HG03039 (cell line): ENCODE data around the gene GRAPL.
"Not testable (repeated sequence)": the region's sequence is repeated elsewhere in the genome, so short reads cannot be mapped to it uniquely, and the experiment has no call there.

Experiments
- ATAC-seq: cut with Tn5 transposase; IDR thresholded peaks from one replicate; pipeline ENCODE4 v1.9.1; 2021; ENCODE audit warnings: mild to moderate bottlenecking, moderate library complexity; ENCODE audit not compliant: unreplicated experiment

GRAPL gene

DNA sequence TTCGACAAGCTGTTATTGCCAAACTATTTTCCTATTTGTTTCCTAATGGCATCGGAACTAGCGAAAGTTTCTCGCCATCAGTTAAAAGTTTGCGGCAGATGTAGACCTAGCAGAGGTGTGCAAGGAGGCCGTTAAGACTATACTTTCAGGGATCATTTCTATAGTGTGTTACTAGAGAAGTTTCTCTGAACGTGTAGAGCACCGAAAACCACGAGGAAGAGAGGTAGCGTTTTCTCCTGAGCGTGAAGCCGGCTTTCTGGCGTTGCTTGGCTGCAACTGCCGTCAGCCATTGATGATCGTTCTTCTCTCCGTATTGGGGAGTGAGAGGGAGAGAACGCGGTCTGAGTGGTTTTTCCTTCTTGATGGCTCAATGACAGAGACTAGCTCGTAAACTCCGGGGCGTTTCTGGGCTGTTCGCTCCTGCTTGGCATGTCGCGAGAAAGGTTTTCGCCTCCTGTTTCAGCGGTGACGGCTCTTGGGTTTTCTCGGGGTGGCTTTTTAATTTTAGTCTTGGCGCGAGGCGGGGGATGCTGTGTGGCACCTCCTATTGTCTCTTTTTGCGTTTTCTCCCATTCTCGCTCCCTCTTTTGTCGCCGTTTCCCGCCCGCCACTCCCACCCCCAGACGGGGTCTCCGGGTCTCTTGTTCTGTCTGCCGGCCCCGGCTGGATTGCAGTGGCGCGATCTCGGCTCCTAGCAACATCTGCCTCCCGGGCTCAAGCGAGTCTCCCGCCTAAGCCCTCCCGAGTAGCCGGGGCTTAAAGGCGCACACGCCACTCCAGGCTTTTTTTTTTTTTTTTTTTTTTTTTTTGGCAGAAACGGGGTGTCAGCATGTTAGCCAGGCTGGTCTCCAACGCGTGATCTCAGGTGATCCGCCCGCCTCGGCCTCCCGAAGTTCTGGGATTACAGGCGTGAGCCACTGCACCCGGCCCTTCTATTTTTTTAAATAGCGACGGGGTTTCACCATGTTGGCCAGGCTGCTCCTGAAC is 60.8 kb downstream of the GRAPL start:
- ATAC-seq: not testable (repeated sequence)

GRCh38 chr17:19188870-19189708 is 61.7 kb downstream of the GRAPL start:
- ATAC-seq: not testable (repeated sequence)

DNA sequence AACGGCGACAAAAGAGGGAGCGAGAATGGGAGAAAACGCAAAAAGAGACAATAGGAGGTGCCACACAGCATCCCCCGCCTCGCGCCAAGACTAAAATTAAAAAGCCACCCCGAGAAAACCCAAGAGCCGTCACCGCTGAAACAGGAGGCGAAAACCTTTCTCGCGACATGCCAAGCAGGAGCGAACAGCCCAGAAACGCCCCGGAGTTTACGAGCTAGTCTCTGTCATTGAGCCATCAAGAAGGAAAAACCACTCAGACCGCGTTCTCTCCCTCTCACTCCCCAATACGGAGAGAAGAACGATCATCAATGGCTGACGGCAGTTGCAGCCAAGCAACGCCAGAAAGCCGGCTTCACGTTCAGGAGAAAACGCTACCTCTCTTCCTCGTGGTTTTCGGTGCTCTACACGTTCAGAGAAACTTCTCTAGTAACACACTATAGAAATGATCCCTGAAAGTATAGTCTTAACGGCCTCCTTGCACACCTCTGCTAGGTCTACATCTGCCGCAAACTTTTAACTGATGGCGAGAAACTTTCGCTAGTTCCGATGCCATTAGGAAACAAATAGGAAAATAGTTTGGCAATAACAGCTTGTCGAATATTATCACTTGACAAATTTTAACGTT is 62.5 kb downstream of the GRAPL start:
- ATAC-seq: not testable (repeated sequence)

DNA sequence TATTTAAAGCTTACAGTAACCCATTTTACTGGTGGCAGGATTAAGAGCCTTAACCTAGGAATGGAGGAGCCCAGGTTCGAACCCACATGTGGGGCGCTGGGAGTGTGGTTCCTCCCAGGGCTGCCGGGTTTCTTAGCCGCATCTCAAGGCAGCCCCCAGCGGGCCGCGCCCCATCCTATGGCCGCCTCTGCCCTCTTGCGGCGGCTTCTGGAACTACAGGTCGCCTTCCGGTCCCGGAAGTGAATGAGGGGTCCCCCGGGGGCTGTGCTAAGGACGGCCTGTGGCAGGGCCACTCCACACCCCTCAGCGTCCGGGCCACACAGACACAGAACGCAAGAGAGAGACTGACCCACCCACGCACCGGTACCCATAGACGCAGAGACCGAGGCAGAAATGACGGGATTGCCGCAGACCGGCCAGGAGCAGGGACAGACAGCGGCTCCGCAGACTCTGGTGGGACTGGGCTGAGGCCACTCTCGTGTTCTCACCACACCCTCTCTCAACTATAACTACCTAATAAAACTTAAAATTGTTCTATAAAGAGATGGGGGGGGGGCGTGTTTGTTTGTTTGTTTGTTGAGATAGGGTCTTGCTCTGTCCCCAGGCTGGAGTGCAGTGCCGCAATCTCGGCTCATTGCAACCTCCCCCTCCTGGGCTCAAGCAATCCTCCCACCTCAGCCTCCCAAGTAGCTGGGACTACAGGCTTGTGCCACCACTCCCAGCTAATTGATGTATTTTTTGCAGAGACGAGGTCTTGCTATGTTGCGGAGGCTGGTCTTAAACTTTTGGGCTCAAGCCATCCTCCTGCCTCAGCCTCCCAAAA is 69.2 kb downstream of the GRAPL start:
- ATAC-seq: not testable (repeated sequence)

DNA sequence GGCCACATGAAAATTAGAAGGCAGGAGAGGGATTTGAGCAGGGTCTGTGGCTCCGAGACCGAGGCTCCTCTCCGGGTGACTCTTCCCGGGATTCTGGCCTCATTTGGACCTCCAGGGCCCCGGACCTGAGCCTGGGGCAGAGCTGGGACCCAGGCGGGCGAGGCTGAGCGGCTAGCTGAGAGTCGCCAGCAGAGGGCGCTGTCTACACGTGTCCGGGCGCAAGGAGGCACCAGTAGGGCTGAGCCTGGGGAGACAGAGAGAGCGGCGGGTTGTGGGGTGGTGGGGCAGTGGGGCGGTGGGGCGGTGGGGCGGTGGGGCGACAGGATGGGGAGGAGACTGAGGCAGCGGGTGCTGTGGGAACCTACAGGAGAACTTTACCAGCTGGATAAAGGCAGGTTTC is 75.1 kb downstream of the GRAPL start:
- ATAC-seq: not testable (repeated sequence)

DNA sequence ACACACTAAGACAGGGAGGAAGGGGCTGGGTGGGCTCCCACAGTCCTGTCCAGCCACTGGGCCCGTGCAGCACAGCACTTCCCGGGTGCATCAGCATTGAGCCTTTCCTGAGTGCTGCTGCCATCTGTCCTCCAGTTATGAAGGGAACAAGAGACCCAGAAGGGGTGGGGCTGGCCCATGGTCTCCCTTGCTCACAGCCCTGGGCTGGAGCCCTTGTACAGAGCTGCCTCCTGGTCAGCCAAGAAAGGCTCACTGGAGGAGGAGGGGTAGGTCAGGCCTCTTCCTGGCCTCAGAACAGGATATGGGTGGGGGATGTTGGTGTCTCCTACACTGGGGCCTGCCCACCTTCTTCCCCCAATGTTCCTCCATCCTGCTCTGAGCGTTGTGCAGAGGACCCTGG is 76.0 kb downstream of the GRAPL start:
- not testable (repeated sequence) for ATAC-seq
